ENCODE data around the gene GTF2F1. TPM values are rescaled to one million over a fixed set of nuclear protein-coding genes. Genes with fewer than 3 reads are reported as not detected.

The GTF2F1 gene
- polyA plus RNA-seq, 4 donors = 63.2 to 101 (median 64.7) TPM

DNA sequence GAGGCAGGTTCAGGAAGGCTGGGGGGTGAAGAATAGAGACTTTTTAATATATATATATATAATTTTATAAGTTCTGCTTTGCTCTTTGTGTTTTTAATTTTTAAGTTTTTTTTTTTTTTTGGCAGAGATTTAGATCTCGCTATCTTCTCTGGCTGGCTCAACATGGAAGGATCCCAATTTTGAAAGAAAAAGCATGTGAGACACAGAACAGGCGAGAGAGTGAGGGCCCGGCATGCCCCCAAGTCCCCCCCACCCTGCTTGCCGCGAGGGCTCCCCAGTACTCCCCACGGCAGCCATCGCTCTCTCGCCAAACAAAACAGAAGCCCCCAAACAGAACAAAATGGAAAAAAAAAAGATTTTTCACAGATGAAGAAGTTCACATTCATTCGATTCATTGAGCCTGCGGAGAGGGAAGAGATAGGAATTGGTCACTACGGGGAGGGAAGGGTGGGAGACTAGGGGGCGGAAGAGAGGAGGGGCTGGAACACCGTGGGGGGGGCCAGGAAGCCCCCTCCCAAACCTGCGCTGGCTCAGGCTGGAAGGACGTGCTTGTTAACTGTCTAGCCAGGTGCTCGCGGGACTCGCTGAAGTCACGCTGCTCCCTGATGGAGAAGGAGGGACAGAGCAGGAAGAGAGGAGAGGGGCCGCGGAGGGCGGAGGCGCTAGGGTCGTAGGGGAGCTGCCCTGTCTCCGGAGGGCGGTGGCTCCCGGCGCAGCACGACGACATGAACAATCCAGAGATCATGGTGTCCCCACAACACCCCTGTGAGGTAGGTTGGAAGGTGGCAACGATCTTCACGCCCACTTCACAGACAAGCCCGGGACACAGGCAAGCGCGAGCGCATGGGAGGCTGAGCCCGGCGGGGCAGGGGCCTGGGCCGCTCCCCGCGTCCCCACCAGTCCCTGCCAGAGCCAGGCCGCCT is 21.0 kb upstream of the GTF2F1 start:
- Histone ChIP-seq H3K36me3 (ENCODE audit: control insufficient read depth in 3 of 3, insufficient read depth in 2 of 3, low read depth in 1 of 3, low read length in 3 of 3) (peaks cover 21 to 63% (median 35%) of the 10 kb centered on the region in 3 donors), H3K27ac (ENCODE audit: low read depth in 1 of 3, low read length in 2 of 3) (peak overlapping the region in 1 of 3 donors; percentile 40), H3K9me3 (ENCODE audit: control insufficient read depth in 2 of 2, insufficient read depth in 1 of 2, low read depth in 1 of 2, low read length in 1 of 2) (no peaks in the 10 kb centered on the region), H3K4me1 (ENCODE audit: control insufficient read depth in 3 of 3, insufficient read depth in 2 of 3, low read depth in 1 of 3, low read length in 2 of 3) (peaks cover 0 to 15% (median 0%) of the 10 kb centered on the region in 3 donors), H3K4me3 (ENCODE audit: low read depth in 1 of 3, low read length in 3 of 3) (no peak overlapping the region), H3K27me3 (ENCODE audit: control insufficient read depth in 3 of 3, insufficient read depth in 3 of 3, low read length in 3 of 3) (no peaks in the 10 kb centered on the region)
- WGBS, 3 donors = 72 to 81% (median 78%) methylated on average over 37 to 42 of the region's 42 CpGs
- DNase-seq (no peak), FAIRE-seq (no peak)

DNA sequence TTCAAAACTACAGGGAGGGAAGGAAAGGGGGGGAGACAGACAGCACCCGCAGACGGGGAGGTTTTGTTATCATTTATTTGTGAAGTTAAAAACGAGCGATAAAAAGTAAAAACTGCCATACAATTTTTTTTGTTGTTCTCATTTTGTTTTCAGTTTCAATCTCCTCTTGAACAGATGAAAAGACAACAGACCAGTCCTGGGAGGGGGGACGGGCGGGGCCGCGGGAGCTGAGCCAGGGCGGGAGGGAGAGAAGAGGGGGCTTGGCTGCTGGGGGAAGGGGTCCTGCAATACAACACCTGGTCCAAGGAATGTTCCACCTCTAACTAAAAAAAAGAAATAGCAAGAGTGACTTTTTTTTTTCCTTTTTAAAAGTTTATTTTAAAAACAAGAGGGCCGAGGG is 20.3 kb upstream of the GTF2F1 start:
- Histone ChIP-seq H3K4me1 (ENCODE audit: control insufficient read depth in 3 of 3, insufficient read depth in 2 of 3, low read depth in 1 of 3, low read length in 2 of 3) (peaks cover 0 to 15% (median 0%) of the 10 kb centered on the region in 3 donors), H3K27me3 (ENCODE audit: control insufficient read depth in 3 of 3, insufficient read depth in 3 of 3, low read length in 3 of 3) (no peaks in the 10 kb centered on the region), H3K9me3 (ENCODE audit: control insufficient read depth in 2 of 2, insufficient read depth in 1 of 2, low read depth in 1 of 2, low read length in 1 of 2) (no peaks in the 10 kb centered on the region), H3K4me3 (ENCODE audit: low read depth in 1 of 3, low read length in 3 of 3) (no peak overlapping the region), H3K36me3 (ENCODE audit: control insufficient read depth in 3 of 3, insufficient read depth in 2 of 3, low read depth in 1 of 3, low read length in 3 of 3) (peaks cover 21 to 56% (median 28%) of the 10 kb centered on the region in 3 donors), H3K27ac (ENCODE audit: low read depth in 1 of 3, low read length in 2 of 3) (peak overlapping the region in 1 of 3 donors; percentile 62)
- WGBS, 3 donors = 25 to 35% (median 32%) methylated on average over 10 of the region's 10 CpGs
- DNase-seq (no peak), FAIRE-seq (no peak)

DNA sequence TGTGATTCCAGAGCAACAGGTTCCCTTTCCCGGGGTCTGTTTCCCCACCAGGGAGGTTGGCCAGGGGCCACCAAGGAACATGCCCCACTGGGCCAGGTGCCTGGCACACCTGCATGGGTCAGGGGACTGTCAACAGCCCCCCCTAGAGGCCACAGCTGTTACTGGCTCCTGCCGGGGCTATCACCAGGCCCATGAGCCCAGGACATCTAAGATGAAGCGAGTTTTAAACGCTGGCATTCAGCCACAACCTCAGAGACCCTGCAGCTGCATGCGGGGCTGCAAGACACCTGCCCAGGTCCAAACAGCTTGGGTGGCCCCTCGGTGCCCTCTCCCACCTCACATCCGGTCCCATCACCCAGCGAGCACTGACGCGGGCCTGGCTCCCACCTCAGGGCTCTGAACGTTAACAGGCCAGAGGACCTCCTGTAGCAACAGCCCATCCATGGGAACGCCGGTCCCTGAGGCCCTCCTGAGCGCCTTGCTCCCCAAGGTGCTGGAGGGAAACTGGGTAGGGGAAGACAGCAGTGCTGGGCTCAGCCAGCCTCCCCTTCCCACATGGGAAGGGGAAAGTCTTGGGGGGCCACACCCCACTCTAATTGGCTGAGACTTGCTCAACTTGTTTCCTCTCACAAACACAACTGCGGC is 19.6 kb upstream of the GTF2F1 start:
- FAIRE-seq (no peak), DNase-seq (peak; percentile 76 to 79)
- Histone ChIP-seq H3K9me3 (ENCODE audit: control insufficient read depth in 2 of 2, insufficient read depth in 1 of 2, low read depth in 1 of 2, low read length in 1 of 2) (no peaks in the 10 kb centered on the region), H3K4me3 (ENCODE audit: low read depth in 1 of 3, low read length in 3 of 3) (no peak overlapping the region), H3K36me3 (ENCODE audit: control insufficient read depth in 3 of 3, insufficient read depth in 2 of 3, low read depth in 1 of 3, low read length in 3 of 3) (peaks cover 18 to 49% (median 21%) of the 10 kb centered on the region in 3 donors), H3K27ac (ENCODE audit: low read depth in 1 of 3, low read length in 2 of 3) (peak overlapping the region in 2 of 3 donors; percentile 55 to 62), H3K4me1 (ENCODE audit: control insufficient read depth in 3 of 3, insufficient read depth in 2 of 3, low read depth in 1 of 3, low read length in 2 of 3) (peaks cover 0 to 15% (median 0%) of the 10 kb centered on the region in 3 donors), H3K27me3 (ENCODE audit: control insufficient read depth in 3 of 3, insufficient read depth in 3 of 3, low read length in 3 of 3) (no peaks in the 10 kb centered on the region)
- WGBS, 3 donors = 33 to 42% (median 42%) methylated on average over 15 of the region's 15 CpGs

DNA sequence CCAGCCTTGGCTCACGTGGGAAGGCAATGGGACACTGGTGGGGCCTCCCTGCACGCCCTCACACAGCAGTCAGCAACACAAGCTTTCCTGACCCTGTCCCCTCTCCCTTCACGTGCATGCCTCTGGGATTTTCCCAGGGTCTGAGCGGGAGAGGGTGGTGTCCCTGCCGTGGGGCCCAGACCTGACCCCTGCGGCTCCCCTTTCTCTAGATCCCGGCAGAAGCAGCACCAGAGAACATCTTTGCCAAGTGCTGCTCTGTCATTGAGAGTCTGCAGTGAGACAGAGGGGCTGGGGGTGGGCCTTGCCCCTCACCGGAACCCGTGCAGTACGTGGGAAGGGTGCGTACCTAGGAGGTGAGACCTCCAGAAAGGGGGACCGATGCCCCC is 19.1 kb upstream of the GTF2F1 start:
- Histone ChIP-seq H3K27ac (ENCODE audit: low read depth in 1 of 3, low read length in 2 of 3) (peak overlapping the region in 1 of 3 donors; percentile 62), H3K36me3 (ENCODE audit: control insufficient read depth in 3 of 3, insufficient read depth in 2 of 3, low read depth in 1 of 3, low read length in 3 of 3) (peaks cover 14 to 44% (median 19%) of the 10 kb centered on the region in 3 donors), H3K9me3 (ENCODE audit: control insufficient read depth in 2 of 2, insufficient read depth in 1 of 2, low read depth in 1 of 2, low read length in 1 of 2) (no peaks in the 10 kb centered on the region), H3K4me1 (ENCODE audit: control insufficient read depth in 3 of 3, insufficient read depth in 2 of 3, low read depth in 1 of 3, low read length in 2 of 3) (peaks cover 0 to 15% (median 0%) of the 10 kb centered on the region in 3 donors), H3K4me3 (ENCODE audit: low read depth in 1 of 3, low read length in 3 of 3) (no peak overlapping the region), H3K27me3 (ENCODE audit: control insufficient read depth in 3 of 3, insufficient read depth in 3 of 3, low read length in 3 of 3) (no peaks in the 10 kb centered on the region)
- WGBS, 3 donors = 54 to 76% (median 64%) methylated on average over 12 of the region's 12 CpGs
- peak in 1 of 2 donors; percentile 29 for DNase-seq
- FAIRE-seq = no peak

DNA sequence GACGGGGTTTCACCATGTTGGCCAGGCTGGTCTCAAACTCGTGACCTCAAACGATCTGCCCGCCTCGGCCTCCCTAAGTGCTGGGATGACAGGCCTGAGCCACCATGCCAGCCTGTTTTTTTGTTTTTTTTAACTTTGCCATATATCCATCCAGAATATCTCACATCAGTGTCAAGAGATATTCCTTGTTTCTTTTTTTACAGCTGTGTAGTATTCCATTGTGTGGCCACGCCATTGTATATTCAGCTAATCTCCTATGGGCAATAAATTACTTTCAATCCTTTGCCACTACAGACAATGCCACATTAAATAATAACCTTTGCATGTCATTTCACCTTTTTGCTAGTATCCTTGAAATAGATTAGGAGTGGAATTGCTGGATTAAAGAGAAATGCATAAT is 16.4 kb upstream of the GTF2F1 start:
- Histone ChIP-seq H3K27me3 (ENCODE audit: control insufficient read depth in 3 of 3, insufficient read depth in 3 of 3, low read length in 3 of 3) (no peaks in the 10 kb centered on the region), H3K4me3 (ENCODE audit: low read depth in 1 of 3, low read length in 3 of 3) (no peak overlapping the region), H3K27ac (ENCODE audit: low read depth in 1 of 3, low read length in 2 of 3) (no peak overlapping the region), H3K9me3 (ENCODE audit: control insufficient read depth in 2 of 2, insufficient read depth in 1 of 2, low read depth in 1 of 2, low read length in 1 of 2) (no peaks in the 10 kb centered on the region), H3K36me3 (ENCODE audit: control insufficient read depth in 3 of 3, insufficient read depth in 2 of 3, low read depth in 1 of 3, low read length in 3 of 3) (peaks cover 0 to 18% (median 4%) of the 10 kb centered on the region in 3 donors), H3K4me1 (ENCODE audit: control insufficient read depth in 3 of 3, insufficient read depth in 2 of 3, low read depth in 1 of 3, low read length in 2 of 3) (peaks cover 0 to 18% (median 0%) of the 10 kb centered on the region in 3 donors)
- FAIRE-seq = no peak
- no peak for DNase-seq
- WGBS, 3 donors = 89 to 96% (median 90%) methylated on average over 6 of the region's 6 CpGs

DNA sequence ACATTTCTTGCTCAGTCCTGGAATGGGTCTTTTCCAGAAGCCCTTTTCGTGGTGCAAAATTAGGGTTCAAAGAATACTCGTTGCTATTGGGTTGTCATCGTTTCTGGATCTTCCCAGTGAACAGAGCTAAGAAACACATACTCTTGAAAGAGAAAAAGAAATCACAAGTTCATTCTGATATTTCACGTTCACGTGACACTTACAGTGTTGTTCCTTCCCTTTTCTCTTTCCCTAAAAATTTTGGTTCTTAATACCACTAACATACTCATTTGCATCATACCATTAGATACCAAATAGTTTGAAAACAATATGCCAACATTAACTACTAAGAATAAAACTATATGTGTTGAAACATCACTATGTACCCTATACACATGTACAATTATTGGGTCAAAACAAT is 13.4 kb upstream of the GTF2F1 start:
- Histone ChIP-seq H3K27ac (ENCODE audit: low read depth in 1 of 3, low read length in 2 of 3) (no peak overlapping the region), H3K36me3 (ENCODE audit: control insufficient read depth in 3 of 3, insufficient read depth in 2 of 3, low read depth in 1 of 3, low read length in 3 of 3) (no peaks in the 10 kb centered on the region), H3K4me3 (ENCODE audit: low read depth in 1 of 3, low read length in 3 of 3) (no peak overlapping the region), H3K27me3 (ENCODE audit: control insufficient read depth in 3 of 3, insufficient read depth in 3 of 3, low read length in 3 of 3) (no peaks in the 10 kb centered on the region), H3K4me1 (ENCODE audit: control insufficient read depth in 3 of 3, insufficient read depth in 2 of 3, low read depth in 1 of 3, low read length in 2 of 3) (peaks cover 0 to 25% (median 0%) of the 10 kb centered on the region in 3 donors), H3K9me3 (ENCODE audit: control insufficient read depth in 2 of 2, insufficient read depth in 1 of 2, low read depth in 1 of 2, low read length in 1 of 2) (no peaks in the 10 kb centered on the region)
- WGBS, 3 donors = 84 to 91% (median 89%) methylated on average over 5 of the region's 5 CpGs
- FAIRE-seq (peak; percentile 41), DNase-seq (no peak)

DNA sequence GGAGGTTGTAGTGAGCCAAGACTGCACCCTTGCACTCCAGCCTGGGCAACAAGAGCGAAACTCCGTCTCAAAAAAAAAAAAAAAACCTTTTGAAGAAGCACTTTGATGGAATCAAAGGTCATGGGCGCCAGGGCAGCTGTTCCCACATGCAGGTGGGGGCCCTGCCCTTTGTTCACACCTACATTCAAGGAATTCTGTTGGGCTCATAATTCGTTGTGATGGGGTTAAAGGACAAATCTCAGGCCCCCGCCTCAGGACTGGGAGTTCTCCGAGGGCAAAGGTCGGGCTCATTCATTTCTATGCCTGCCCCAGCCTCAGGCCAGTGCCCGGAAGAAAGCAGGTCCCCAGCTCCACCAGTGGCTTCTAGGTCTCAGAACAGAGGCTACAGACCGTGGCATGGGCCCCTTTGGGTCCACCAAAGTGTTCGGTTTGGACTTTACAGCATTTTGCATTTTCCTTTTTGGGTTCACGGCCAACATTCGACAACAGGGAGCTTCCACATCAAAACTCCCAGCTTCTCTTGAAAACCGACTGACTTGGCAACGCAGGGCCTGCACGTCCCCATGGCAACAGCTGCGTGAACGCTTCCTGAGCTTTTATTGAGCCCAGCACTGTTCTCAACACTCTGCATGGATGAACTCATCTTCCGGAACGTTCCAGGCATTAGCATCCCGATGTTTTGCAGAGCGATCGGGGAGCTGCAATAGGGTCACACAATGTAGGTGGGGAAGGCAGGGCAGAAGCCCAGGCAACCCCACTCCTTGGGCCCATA is 10.1 kb upstream of the GTF2F1 start:
- DNase-seq (peak; percentile 94 to 99), FAIRE-seq (peak; percentile 5)
- WGBS, 3 donors = 16 to 38% (median 35%) methylated on average over 22 of the region's 22 CpGs
- H3K36me3 ChIP-seq (ENCODE audit: control insufficient read depth in 3 of 3, insufficient read depth in 2 of 3, low read depth in 1 of 3, low read length in 3 of 3) = no peaks in the 10 kb centered on the region
- H3K27ac ChIP-seq (ENCODE audit: low read depth in 1 of 3, low read length in 2 of 3) = peak overlapping the region; percentile 62 to 77 (median 72)
- H3K4me1 ChIP-seq (ENCODE audit: control insufficient read depth in 3 of 3, insufficient read depth in 2 of 3, low read depth in 1 of 3, low read length in 2 of 3) = peaks cover 0 to 25% (median 0%) of the 10 kb centered on the region in 3 donors
- no peaks in the 10 kb centered on the region for H3K27me3 ChIP-seq (ENCODE audit: control insufficient read depth in 3 of 3, insufficient read depth in 3 of 3, low read length in 3 of 3)
- H3K9me3 ChIP-seq (ENCODE audit: control insufficient read depth in 2 of 2, insufficient read depth in 1 of 2, low read depth in 1 of 2, low read length in 1 of 2) = no peaks in the 10 kb centered on the region
- peak overlapping the region in 1 of 3 donors; percentile 1 for H3K4me3 ChIP-seq (ENCODE audit: low read depth in 1 of 3, low read length in 3 of 3)

DNA sequence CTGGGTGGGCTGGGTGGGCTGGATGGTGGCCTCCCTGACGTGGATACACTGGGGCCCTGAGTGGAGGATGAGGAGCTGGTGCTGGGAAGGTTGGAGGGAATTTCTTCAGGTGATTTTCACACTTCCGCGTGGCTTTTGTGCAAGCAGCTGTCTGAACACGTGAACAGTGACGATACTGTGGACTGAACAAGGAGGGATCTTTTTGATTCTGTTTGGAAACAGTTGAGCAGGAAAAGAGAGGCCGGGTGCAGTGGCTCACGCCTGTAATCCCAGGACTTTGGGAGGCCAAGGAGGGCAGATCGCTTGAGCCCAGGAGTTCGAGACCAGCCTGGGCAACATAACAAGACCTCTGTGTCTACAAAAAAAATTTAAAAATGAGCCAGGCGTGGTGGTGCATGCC is 9.1 kb upstream of the GTF2F1 start:
- WGBS, 3 donors = 25 to 65% (median 45%) methylated on average over 10 of the region's 10 CpGs
- Histone ChIP-seq H3K9me3 (ENCODE audit: control insufficient read depth in 2 of 2, insufficient read depth in 1 of 2, low read depth in 1 of 2, low read length in 1 of 2) (no peaks in the 10 kb centered on the region), H3K4me3 (ENCODE audit: low read depth in 1 of 3, low read length in 3 of 3) (no peak overlapping the region), H3K36me3 (ENCODE audit: control insufficient read depth in 3 of 3, insufficient read depth in 2 of 3, low read depth in 1 of 3, low read length in 3 of 3) (no peaks in the 10 kb centered on the region), H3K27ac (ENCODE audit: low read depth in 1 of 3, low read length in 2 of 3) (peak overlapping the region; percentile 62 to 77 (median 72)), H3K4me1 (ENCODE audit: control insufficient read depth in 3 of 3, insufficient read depth in 2 of 3, low read depth in 1 of 3, low read length in 2 of 3) (peaks cover 0 to 25% (median 0%) of the 10 kb centered on the region in 3 donors), H3K27me3 (ENCODE audit: control insufficient read depth in 3 of 3, insufficient read depth in 3 of 3, low read length in 3 of 3) (no peaks in the 10 kb centered on the region)
- DNase-seq (peak; percentile 37 to 81), FAIRE-seq (no peak)

Measured in small intestine (tissue), 7 donors.